GM19099 (cell line): Measurements from ENCODE around the gene RNU6-9.

Experiments
- POLR2A ChIP-seq: IDR thresholded peaks from 3 replicates; pipeline ENCODE4 v1.6.1; 2011; ENCODE audit warnings: low read depth; ENCODE audit not compliant: insufficient read length; ENCODE audit errors: extremely low read depth

The RNU6-9 gene

DNA sequence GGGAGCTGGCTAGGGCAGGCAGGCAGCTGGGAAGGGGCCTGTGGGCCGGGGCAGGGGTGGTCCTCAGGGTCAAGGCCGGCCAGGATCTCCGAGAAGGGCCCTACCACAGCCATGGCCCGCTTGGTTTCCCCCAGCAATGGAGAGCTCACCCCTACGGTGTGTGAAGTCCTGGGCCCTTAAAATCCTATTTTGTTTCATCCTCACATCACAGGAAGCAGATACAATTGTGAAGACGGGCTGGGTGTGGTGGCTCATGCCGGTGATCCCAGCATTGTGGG lies 8.7 kb downstream of the RNU6-9 start:
- no peak for TF ChIP-seq POLR2A

- TF ChIP-seq POLR2A = no peak
Observed at GRCh38 chr19:902446-903226, 9.4 kb downstream of the RNU6-9 start.

DNA sequence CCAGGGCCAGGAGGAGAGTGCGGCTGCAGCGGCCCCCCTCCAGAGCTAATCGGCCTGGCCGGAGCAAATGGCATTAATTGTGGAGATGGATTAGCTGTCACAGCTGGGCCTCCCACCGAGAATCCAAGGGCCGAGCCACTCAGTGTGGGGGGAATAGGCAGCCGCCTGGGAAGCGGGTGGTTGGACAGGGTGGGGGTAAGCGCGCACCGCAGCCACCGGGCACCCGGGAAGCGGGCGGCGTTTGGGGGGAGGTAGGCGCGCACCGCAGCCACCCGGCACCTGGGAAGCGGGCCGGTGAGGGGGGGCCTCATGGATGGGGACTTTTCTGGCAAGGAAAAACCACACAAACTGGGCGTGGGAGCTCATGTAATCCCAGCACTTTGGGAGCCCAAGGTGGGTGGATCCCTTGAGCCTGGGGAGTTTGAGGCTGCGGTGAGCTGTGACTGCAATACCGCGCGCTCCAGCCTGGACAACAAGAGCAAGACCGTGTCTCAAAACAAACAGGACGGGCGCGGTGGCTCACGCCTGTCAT lies 10.0 kb downstream of the RNU6-9 start:
- no peak for TF ChIP-seq POLR2A

DNA sequence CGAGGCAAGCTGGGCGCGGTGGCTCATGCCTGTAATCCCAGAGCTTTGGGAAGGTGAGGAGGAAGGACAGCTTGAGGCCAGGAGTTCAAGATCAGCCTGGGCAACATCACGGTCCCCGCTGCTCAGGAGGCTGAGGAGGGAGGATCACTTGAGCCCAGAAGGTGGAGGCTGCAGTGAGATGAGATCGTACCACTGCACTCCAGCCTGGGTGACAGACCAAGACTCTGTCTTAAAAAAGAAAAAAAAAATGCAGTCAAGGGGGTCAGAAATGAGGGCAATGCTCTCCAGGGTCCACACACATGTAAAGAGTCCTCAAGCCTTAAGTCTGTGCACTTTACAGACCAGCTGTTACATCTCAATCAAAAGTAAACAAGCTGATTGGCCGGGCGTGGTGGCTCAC lies 11.3 kb downstream of the RNU6-9 start:
- TF ChIP-seq POLR2A = no peak

- TF ChIP-seq POLR2A = no peak
Observed at GRCh38 chr19:906480-906879, 13.2 kb downstream of the RNU6-9 start.

- TF ChIP-seq POLR2A = no peak
Observed at GRCh38 chr19:907183-907853, 14.0 kb downstream of the RNU6-9 start.

- TF ChIP-seq POLR2A = no peak
Observed at GRCh38 chr19:911197-912033, 18.1 kb downstream of the RNU6-9 start.

- TF ChIP-seq POLR2A = no peak
Observed at GRCh38 chr19:912181-913079, 19.1 kb downstream of the RNU6-9 start.

- peak; percentile 82 for TF ChIP-seq POLR2A
Observed at GRCh38 chr19:913080-913748, 19.9 kb downstream of the RNU6-9 start, which contains the start of gene R3HDM4. TSS of gene R3HDM4 (minus strand) at chr19:913219. CDS start at chr19:913157, 62 bp downstream.

DNA sequence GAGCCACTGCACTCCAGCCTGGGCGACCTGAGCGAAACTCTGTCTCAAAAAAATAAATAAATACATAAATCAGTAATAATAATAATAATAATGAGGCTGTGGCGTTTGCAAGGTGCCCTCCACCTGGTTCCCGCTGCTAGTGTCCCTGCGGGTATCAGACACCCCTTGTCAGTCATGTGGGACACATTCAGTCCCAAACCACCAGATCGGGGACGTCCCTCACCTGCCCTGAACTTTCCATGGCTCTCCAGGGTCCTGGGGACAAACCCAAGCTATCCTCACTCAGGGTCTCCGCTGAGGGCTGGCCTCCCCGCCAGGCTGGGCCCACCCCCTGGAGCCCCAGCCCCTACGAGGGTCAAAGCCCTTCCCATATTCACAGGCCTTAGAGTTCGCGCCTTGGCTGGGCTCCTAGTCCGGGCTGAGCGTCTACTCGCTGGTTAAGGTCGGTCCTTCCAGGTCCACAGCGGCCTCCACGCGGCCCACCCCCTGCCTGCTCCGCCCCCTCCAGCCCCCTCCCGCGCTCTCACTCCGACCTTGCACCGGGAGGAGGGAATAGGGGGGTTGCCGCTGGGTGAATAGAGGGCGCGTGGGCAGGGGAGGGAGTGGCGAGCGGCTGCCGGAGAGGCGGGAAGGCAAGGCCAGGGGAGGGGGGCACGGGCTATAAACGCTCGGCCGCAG lies 23.5 kb downstream of the RNU6-9 start:
- no peak for TF ChIP-seq POLR2A

DNA sequence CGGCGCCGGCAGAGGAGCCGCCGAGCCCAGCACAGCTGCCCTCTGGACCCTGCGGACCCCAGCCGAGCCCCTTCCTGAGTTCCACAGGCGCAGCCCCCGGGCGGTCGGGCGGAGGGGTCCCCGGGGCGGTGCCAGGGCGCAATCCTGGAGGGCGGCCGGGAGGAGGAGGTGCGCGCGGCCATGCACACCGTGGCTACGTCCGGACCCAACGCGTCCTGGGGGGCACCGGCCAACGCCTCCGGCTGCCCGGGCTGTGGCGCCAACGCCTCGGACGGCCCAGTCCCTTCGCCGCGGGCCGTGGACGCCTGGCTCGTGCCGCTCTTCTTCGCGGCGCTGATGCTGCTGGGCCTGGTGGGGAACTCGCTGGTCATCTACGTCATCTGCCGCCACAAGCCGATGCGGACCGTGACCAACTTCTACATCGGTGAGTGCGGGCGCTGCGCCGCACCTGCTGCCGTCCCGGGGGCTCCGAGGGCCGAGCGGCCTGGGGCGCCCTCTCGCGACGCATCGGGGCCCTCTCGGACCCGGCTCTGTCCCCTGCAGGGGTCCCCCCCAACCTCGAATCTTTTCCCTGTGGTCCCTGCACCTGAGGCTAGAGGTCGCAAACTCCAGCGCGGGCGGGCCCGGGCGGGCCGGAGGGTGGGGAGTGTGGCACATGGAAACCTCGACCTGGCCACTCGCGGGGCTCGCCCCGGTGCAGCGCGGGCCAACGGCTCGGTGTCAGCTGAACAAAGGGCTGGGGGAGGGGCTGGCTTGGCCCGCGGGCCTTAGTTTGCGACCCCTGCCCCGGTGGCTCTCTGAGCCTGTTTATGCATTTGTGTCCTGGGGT lies 24.3 kb downstream of the RNU6-9 start, which contains the start of gene KISS1R:
Gene KISS1R, plus strand, starts transcription at position 11 of the 829 bp plus-strand sequence. Its CDS starts 170 bp downstream, at position 181.
- TF ChIP-seq POLR2A = no peak

DNA sequence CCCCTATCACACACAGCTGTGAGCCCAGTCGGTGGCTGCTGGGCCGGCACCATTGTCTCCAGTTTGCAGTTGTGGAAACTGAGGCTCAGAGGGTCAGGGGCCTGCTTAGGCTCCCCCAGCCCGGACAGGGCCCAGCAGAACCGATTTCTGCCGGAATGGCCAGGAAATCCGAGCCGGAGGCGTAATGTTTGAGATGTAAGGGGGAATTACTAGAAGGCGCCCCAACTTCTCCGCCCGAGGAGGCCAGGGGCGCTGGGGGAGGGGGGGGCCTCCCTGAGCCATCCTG lies 24.8 kb downstream of the RNU6-9 start:
- TF ChIP-seq POLR2A = no peak

DNA sequence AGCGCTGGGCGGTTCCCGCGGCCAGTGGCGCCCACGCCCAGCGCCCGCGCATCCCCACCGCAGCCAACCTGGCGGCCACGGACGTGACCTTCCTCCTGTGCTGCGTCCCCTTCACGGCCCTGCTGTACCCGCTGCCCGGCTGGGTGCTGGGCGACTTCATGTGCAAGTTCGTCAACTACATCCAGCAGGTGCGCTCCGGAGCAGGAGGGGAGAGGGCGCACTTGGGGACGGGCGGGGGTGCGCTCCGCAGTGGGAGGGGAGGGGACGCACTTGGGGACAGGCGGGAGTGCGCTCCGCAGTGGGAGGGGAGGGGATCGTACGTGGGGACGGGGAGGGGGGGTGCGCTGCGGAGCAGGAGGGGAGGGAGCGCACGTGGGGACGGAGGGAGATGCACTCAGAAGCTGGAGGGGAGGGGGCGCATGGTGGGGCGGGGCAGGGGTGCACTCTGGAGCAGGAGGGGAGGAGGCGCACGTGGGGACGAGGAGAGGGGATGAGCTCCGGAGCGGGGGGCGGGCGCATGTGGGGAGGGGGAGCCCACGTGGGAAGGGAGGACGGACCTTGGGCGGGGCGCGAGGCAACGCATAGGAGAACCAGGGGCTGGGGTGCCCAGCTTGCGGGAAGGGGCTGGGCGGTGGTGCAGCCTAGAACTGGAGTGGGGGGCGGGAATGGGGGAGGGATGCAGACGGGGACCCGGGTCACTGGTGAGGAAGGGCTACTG lies 25.4 kb downstream of the RNU6-9 start:
- no peak for TF ChIP-seq POLR2A
